ENCODE measurements around the gene NOL6. TPM values are rescaled to one million over a fixed set of nuclear protein-coding genes. Genes with fewer than 3 reads are reported as not detected.

The NOL6 gene
- total RNA-seq, 1 donor: 32.4 TPM

GRCh38 chr9:33475357-33475756 is 1.6 kb upstream of the NOL6 start:
- DNase-seq (ENCODE audit: low read depth): no peak
- TF ChIP-seq, protein P1, sequence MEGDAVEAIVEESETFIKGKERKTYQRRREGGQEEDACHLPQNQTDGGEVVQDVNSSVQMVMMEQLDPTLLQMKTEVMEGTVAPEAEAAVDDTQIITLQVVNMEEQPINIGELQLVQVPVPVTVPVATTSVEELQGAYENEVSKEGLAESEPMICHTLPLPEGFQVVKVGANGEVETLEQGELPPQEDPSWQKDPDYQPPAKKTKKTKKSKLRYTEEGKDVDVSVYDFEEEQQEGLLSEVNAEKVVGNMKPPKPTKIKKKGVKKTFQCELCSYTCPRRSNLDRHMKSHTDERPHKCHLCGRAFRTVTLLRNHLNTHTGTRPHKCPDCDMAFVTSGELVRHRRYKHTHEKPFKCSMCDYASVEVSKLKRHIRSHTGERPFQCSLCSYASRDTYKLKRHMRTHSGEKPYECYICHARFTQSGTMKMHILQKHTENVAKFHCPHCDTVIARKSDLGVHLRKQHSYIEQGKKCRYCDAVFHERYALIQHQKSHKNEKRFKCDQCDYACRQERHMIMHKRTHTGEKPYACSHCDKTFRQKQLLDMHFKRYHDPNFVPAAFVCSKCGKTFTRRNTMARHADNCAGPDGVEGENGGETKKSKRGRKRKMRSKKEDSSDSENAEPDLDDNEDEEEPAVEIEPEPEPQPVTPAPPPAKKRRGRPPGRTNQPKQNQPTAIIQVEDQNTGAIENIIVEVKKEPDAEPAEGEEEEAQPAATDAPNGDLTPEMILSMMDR (IDR thresholded peaks at IDR 0.05; ENCODE audit: insufficient read depth, low read depth, low read length): no peak

GRCh38 chr9:33472881-33473615 is 676 bp downstream of the NOL6 start:
- peak overlapping the region; percentile 90 for H3K4me3 ChIP-seq (ENCODE audit: low read depth, low read length)
- no peak for DNase-seq (ENCODE audit: low read depth)
- TF ChIP-seq, protein P1 (IDR thresholded peaks at IDR 0.05; ENCODE audit: insufficient read depth, low read depth, low read length): no peak

More at GRCh38 chr9:33475357-33475756, 1.6 kb upstream of the NOL6 start:
- no peak overlapping the region for H3K4me3 ChIP-seq (ENCODE audit: low read depth, low read length)

DNA sequence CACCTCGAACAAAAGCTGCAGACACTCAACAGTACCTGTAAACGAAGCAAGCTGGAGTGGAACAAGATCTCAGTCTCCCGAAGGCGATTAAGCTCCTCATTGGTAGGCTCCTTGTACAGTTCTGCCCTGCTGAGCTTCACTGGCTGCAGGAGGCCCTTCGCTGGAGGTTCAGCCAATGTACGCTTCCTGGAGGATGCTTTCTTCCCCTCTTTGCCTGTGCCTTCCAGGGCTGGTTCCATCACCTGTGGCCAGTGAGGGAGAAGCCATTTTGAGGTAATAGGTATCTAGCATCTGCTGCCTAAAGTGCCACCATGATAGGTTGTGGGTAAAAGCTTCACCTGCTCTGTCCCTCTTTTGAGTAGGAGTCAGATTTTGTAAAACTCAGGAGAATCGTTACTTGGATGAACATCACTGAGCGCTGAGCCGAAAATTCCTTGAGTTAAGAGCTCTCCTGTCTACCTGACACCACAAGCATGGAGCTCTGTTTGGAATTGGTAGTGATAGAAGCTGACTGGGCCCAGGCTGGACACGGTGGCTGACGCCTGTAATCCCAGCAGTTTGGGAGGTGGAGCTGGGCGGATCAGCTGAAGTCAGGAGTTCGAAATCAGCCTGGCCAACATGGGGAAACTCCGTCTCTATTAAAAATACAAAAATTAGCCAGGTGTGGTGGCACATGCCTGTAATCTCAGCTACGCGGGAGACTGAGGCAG is 1.4 kb downstream of the NOL6 start:
- H3K4me3 ChIP-seq (ENCODE audit: low read depth, low read length): peak overlapping the region; percentile 90
- TF ChIP-seq, protein P1 (IDR thresholded peaks at IDR 0.05; ENCODE audit: insufficient read depth, low read depth, low read length): no peak

DNA sequence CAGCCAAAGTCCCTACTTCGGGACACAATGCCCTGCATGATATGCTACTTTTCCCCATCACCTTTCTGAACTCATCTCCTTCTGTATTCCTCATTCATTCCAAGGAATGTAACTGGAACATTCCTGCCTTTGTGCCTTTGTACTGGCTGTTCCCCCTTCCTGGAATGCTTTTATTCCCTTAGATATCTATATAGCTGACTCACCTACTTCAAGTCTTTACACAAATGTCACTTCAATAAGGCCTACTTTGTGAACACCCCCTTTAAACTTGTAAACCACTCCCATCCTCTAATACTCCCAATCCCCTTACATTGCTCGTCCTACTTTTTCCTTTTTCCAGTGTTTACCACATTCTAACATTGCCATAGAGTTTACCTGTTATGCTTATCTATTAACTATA is 2.4 kb downstream of the NOL6 start:
- DNase-seq (ENCODE audit: low read depth): no peak
- TF ChIP-seq, protein P1 (IDR thresholded peaks at IDR 0.05; ENCODE audit: insufficient read depth, low read depth, low read length): no peak
- no peak overlapping the region for H3K4me3 ChIP-seq (ENCODE audit: low read depth, low read length)

More for the DNA sequence above, 1.4 kb downstream of the NOL6 start:
- no peak for DNase-seq (ENCODE audit: low read depth)

DNA sequence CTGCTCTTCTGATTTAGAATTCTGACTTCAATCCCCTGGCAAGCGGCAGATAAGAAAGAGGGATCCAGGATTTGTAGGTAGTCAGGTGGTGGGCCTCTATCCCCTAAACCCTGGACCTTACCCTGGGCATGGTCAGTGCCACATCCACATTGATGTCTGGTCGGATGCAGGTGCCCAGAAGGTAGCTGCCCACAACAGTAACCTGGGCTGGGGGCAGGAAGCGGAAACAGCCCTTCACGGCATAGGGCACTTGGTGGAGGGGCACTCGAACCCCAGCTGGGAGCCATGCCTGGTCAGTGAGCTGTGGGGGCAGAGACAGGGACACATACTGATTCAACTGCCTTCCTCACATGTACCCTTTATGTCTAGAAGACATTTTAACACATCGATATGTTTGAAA is 3.8 kb downstream of the NOL6 start:
- DNase-seq (ENCODE audit: low read depth): no peak
- H3K4me3 ChIP-seq (ENCODE audit: low read depth, low read length): no peak overlapping the region

DNA sequence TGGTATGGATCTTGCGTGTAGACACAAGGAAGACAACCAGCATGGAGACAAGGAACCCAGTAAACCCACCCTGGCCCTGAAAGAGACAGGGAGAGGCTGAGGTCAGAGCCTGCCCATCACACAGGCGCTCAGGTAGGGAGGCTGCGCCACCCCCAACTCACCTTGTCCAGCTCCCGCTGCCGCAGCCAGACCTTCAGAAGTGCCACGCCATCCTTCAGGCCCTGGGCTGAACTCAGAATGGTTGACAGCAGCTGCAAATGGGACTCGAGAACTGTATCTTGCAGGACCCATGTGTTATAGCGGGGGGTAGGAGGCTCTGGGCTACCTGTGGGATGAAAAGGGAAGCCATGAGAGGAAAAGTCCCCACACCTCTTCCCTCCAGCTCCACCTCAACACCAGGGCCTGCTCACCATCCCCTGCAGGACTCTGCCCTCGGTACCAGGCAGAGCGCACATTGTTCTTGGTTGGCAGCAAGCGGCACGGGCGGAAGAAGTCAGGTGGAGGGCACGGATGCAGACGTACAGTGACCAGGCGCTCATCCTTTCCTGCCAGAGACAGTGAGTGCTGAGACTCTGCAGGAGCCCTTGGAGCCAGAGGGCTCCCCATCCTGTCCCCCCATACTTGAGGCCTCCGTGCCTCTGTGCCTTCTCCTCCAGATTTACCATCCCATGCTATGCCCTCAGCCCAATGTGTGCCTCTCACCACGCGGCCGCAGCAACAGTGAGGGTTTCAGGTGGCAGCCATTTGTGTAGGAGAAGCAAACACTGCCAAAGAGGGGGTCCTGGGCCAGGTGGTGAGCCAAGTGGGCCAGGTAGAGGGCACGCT is 4.7 kb downstream of the NOL6 start:
- TF ChIP-seq, protein P1 (IDR thresholded peaks at IDR 0.05; ENCODE audit: insufficient read depth, low read depth, low read length): no peak
- no peak for DNase-seq (ENCODE audit: low read depth)
- H3K4me3 ChIP-seq (ENCODE audit: low read depth, low read length): no peak overlapping the region

More for the DNA sequence above, 3.8 kb downstream of the NOL6 start:
- TF ChIP-seq, protein P1 (IDR thresholded peaks at IDR 0.05; ENCODE audit: insufficient read depth, low read depth, low read length): no peak

Measured in fibroblast of villous mesenchyme (primary cell).